ENCODE measurements around the gene DHCR24. TPM values are rescaled to one million over a fixed set of nuclear protein-coding genes. Genes with fewer than 3 reads are reported as not detected.
"Not testable (repeated sequence)": the region's sequence is repeated elsewhere in the genome, so short reads cannot be mapped to it uniquely, and the experiment has no call there.

The DHCR24 gene
- 45.5 and 45.6 TPM in 2 replicates for total RNA-seq (2014; rRNA removed; shearing (Covaris generic))

GRCh38 chr1:54886724-54887664 is at the start of gene DHCR24:
Gene DHCR24, minus strand, starts transcription at chr1:54887195. Its CDS starts 76 bp downstream, at chr1:54887119.
- DNase-seq: peak; percentile 69 to 78

GRCh38 chr1:54936791-54937190 is 49.8 kb upstream of the DHCR24 start:
- no peak for DNase-seq
- H3K27ac ChIP-seq: no peak overlapping the region

More at GRCh38 chr1:54886724-54887664, at the start of gene DHCR24:
- Histone ChIP-seq H3K27ac (peak within 1 kb of the TSS; percentile 42), H3K4me1 (no peaks in the 10 kb centered on the region), H3K4me3 (peak within 1 kb of the TSS; percentile 76), H3K9me3 (replicated peaks) (no peaks in the 10 kb centered on the region), H3K36me3 (no peaks in the 10 kb centered on the region), H3K27me3 (no peaks in the 10 kb centered on the region)

GRCh38 chr1:54934869-54935268 is 47.9 kb upstream of the DHCR24 start:
- Histone ChIP-seq H3K4me3 (no peak overlapping the region), H3K9me3 (replicated peaks) (no peaks in the 10 kb centered on the region), H3K4me1 (no peaks in the 10 kb centered on the region; the same call in 1 of the 2 replicates), H3K27me3 (0 out of 2 replicates have a peak, but pooled peaks cover 3% of the 10 kb centered on the region), H3K36me3 (no peaks in the 10 kb centered on the region), H3K27ac (no peak overlapping the region)
- DNase-seq: no peak

More at GRCh38 chr1:54936791-54937190, 49.8 kb upstream of the DHCR24 start:
- Histone ChIP-seq H3K4me1 (0 out of 2 replicates have a peak, but pooled peaks cover 3% of the 10 kb centered on the region), H3K9me3 (replicated peaks) (no peaks in the 10 kb centered on the region), H3K36me3 (no peaks in the 10 kb centered on the region), H3K4me3 (no peak overlapping the region), H3K27me3 (0 out of 2 replicates have a peak, but pooled peaks cover 3% of the 10 kb centered on the region)

GRCh38 chr1:54934081-54934480 is 47.1 kb upstream of the DHCR24 start:
- not testable (repeated sequence) for H3K36me3 ChIP-seq; H3K27ac ChIP-seq; DNase-seq; H3K4me1 ChIP-seq; H3K4me3 ChIP-seq; H3K27me3 ChIP-seq; H3K9me3 ChIP-seq (replicated peaks)

- DNase-seq: no peak
- Histone ChIP-seq H3K9me3 (replicated peaks) (no peaks in the 10 kb centered on the region), H3K27me3 (no peaks in the 10 kb centered on the region), H3K36me3 (no peaks in the 10 kb centered on the region), H3K4me3 (no peak overlapping the region), H3K4me1 (peaks cover 7% of the 10 kb centered on the region; the same call in 1 of the 2 replicates), H3K27ac (no peak overlapping the region)
Observed at GRCh38 chr1:54931275-54931840, 44.4 kb upstream of the DHCR24 start.

DNA sequence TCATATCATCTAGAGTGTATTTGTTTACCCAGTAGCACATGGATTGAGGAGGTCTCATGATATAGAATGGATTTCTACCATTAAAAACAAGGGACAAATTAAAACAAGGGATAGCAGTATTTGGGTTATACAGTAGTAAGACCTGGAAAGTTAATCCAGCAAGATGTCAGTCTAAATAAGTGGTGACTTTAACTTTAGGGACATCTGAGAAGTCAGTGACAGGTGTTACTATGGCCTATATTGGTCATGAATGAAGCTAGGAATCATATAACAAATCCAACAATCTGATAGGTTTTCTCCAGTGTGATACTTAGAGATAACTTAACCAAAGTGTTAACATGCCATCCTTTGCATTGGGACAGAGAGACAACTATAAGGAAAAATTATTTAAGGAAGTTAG is 42.7 kb upstream of the DHCR24 start:
- no peaks in the 10 kb centered on the region for H3K27me3 ChIP-seq
- H3K9me3 ChIP-seq (replicated peaks): no peaks in the 10 kb centered on the region
- no peak overlapping the region for H3K4me3 ChIP-seq
- no peak for DNase-seq
- peaks cover 7% of the 10 kb centered on the region; the same call in 1 of the 2 replicates for H3K4me1 ChIP-seq
- no peak overlapping the region for H3K27ac ChIP-seq
- no peaks in the 10 kb centered on the region for H3K36me3 ChIP-seq

DNA sequence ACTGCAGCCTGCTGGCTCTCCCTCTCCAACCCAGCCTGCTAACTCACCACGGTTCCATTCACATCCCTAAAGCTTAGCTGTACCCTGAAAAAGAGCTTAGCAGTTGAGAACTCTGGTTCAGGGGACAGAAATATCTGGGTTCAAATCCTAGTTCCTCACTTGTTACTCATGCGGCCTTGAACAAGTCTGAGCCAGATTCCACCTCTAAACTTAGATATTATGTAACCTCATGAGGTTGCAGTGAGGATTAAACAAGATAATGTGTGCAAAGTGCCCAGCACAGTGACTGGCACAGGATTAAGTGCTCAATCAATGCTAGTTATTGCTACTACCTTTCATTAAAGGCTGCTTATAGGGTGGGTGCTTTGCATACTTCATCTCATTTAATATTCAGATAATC is 41.3 kb upstream of the DHCR24 start:
- no peak for DNase-seq
- H3K4me1 ChIP-seq: peaks cover 7% of the 10 kb centered on the region; the same call in 1 of the 2 replicates
- no peaks in the 10 kb centered on the region for H3K27me3 ChIP-seq
- H3K9me3 ChIP-seq (replicated peaks): no peaks in the 10 kb centered on the region
- H3K4me3 ChIP-seq: no peak overlapping the region
- H3K36me3 ChIP-seq: no peaks in the 10 kb centered on the region
- no peak overlapping the region for H3K27ac ChIP-seq

DNA sequence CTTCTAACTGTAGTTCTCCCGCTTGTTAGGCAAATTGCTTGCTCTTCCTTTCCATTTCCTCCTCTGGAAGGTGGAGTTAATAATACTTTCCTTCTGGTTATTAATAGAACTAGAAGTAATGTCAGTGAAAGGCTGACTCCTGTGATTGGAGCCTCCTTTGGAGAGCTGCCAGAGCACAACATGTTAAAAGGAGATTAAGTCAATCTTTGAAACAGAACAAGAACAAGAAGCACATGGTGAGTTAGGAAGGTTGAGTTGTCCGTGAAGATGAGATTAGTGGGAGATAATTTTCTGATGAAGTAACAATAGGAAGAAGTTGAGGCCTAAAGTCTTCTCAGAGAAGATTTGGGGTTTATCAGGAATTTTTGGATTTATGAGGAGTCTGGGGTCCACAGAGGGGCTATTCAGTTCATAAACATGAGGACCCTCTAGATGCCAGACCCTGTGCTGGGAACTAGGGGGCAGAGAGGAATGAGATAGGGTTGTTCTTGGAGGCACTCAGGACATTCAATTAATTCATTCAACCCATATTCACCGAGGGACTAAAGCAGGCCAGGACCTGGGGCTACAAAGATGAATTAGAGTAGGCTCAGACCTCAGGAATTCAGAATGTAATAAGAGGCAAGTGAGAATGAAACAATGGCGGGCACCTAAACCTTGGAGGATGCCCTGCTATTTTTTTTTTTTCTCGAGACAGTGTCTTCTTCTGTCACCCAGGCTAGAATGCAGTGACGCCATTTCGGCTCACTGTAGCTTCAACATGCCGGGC is 40.7 kb upstream of the DHCR24 start:
- no peaks in the 10 kb centered on the region for H3K36me3 ChIP-seq
- peaks cover 7% of the 10 kb centered on the region; the same call in 1 of the 2 replicates for H3K4me1 ChIP-seq
- H3K27me3 ChIP-seq: no peaks in the 10 kb centered on the region
- H3K4me3 ChIP-seq: no peak overlapping the region
- H3K9me3 ChIP-seq (replicated peaks): no peaks in the 10 kb centered on the region
- peak in 1 of 2 experiments; percentile 40 for DNase-seq
- H3K27ac ChIP-seq: no peak overlapping the region

DNA sequence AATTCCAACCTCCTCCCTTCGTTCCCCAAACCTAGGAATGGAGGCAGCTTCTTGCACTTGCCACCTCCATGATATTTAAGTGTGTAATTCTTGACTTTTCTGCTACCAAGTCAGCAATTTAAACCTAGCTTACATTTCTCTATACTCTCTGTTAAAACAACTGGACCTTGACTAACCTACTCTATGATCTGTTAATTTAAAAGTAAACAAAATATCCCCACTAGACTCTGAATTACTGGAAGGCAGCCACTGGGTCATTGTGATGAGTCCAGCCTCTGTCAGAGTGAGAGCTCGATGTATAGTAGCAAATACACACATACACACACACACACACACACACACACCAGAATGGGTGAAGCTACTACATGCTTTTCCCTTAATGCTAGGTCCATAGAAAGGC is 40.0 kb upstream of the DHCR24 start:
- H3K4me3 ChIP-seq: no peak overlapping the region
- no peaks in the 10 kb centered on the region for H3K36me3 ChIP-seq
- peaks cover 7% of the 10 kb centered on the region; the same call in 1 of the 2 replicates for H3K4me1 ChIP-seq
- no peaks in the 10 kb centered on the region for H3K27me3 ChIP-seq
- no peak overlapping the region for H3K27ac ChIP-seq
- 0 out of 2 replicates have a peak, but pooled peaks cover 3% of the 10 kb centered on the region for H3K9me3 ChIP-seq (replicated peaks)
- no peak for DNase-seq

DNA sequence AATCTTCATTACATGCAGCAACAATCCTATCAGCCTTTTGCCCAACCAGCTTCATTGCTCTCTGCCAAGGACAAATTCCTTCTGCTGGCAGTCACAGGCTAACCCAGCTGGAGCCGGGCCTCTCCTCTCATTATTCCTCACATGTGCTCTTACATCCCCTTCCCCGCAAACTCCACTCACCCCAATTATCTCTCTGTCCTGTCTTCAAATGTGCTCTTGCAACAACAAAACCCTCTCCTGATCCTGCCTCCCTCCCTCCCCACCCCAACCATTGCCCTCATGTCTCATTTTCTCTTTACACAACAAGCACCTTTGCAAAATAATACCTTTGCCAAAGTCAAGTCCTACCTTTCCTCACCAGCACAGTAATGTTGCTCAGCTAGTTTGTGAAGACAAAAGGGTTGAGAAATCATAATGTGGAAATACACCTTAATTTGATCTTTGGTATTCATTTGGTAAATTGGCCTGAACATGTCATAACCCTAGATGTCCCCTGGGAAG is 36.0 kb upstream of the DHCR24 start:
- H3K27me3 ChIP-seq: no peaks in the 10 kb centered on the region
- no peak for DNase-seq
- no peaks in the 10 kb centered on the region for H3K36me3 ChIP-seq
- H3K9me3 ChIP-seq (replicated peaks): 0 out of 2 replicates have a peak, but pooled peaks cover 3% of the 10 kb centered on the region
- H3K27ac ChIP-seq: no peak overlapping the region
- no peak overlapping the region for H3K4me3 ChIP-seq
- H3K4me1 ChIP-seq: peaks cover 7% of the 10 kb centered on the region; the same call in 1 of the 2 replicates

GRCh38 chr1:54922040-54922761 is 35.2 kb upstream of the DHCR24 start:
- no peak for DNase-seq
- no peaks in the 10 kb centered on the region for H3K27me3 ChIP-seq
- H3K27ac ChIP-seq: no peak overlapping the region
- peaks cover 5% of the 10 kb centered on the region for H3K4me1 ChIP-seq
- H3K36me3 ChIP-seq: no peaks in the 10 kb centered on the region
- no peak overlapping the region for H3K4me3 ChIP-seq
- 0 out of 2 replicates have a peak, but pooled peaks cover 3% of the 10 kb centered on the region for H3K9me3 ChIP-seq (replicated peaks)

- Histone ChIP-seq H3K27ac (no peak overlapping the region), H3K9me3 (replicated peaks) (0 out of 2 replicates have a peak, but pooled peaks cover 3% of the 10 kb centered on the region), H3K27me3 (no peaks in the 10 kb centered on the region), H3K4me1 (peaks cover 6% of the 10 kb centered on the region; the same call in 1 of the 2 replicates), H3K4me3 (no peak overlapping the region), H3K36me3 (no peaks in the 10 kb centered on the region)
- DNase-seq: no peak
Observed at GRCh38 chr1:54919367-54920359, 32.7 kb upstream of the DHCR24 start.

DNA sequence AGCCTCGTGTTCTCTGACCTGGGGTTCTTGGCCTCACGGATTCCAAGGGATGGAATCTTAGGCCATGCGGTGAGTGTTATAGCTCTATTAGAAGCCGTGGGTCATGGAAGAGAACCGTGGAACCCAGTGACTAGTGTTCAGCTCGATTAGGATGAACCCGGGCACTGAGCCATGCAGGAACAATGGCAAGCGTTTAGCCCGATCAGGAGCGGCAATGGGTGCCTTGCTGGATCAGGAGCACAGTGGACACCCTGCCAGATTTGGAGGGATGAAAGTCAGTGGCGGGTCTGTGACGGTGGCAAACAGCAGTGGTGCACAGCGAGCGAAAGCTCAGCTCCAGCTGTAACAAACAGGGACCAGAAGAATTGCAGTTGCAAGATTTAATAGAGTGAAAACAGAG is 24.1 kb upstream of the DHCR24 start:
- H3K4me3 ChIP-seq; H3K9me3 ChIP-seq (replicated peaks); H3K27me3 ChIP-seq; DNase-seq; H3K4me1 ChIP-seq; H3K36me3 ChIP-seq; H3K27ac ChIP-seq: not testable (repeated sequence)
